Dermis blood vessel endothelial cell (primary cell): ENCODE data around the gene CCDC71L. TPM values are rescaled to one million over a fixed set of nuclear protein-coding genes. Genes with fewer than 3 reads are reported as not detected.

Source experiments
- total RNA-seq: library from RNA; depleted of rRNA; stranded (reverse); fragments of >200 nt; gene quantifications from 2 replicates; pipeline ENCODE4 v1.2.3, GENCODE V29; 2014

CCDC71L gene
- total RNA-seq, 1 donor from 2014 or later = 73.2 TPM

Other genes with a start within 250 kb of the CCDC71L start
- gene PIK3CG, start 204.1 kb upstream of the CCDC71L start, total RNA-seq = 4.1 and 6.6 TPM in 2 replicates